Thyroid gland (tissue), 4 donors: Measurements from ENCODE around the gene POU2AF2.
"Not testable (repeated sequence)": the region's sequence is repeated elsewhere in the genome, so short reads cannot be mapped to it uniquely, and the experiment has no call there.

ENCODE experiments used
- POLR2A ChIP-seq, 2 donors: fragments of 450-650 bp; IDR thresholded peaks; one replicate each; pipeline ENCODE4 v1.6.1; 2017; ENCODE audit warnings: antibody characterized with exemption in 2 of 2, mild to moderate bottlenecking in 2 of 2, moderate library complexity in 1 of 2
- TF ChIP-seq, protein P1 (sequence below), 6 experiments: fragments of 200-600 bp in 3 of 6; fragments of 450-650 bp in 3 of 6; sonication (generic) in 3 of 6; IDR thresholded peaks; one replicate each; pipeline ENCODE4 v1.5.1; 2016 to 2019; ENCODE audit warnings: antibody characterized with exemption in 6 of 6, mild to moderate bottlenecking in 2 of 6, inconsistent platforms in 1 of 6, moderate library complexity in 1 of 6

- TF ChIP-seq, protein P1, sequence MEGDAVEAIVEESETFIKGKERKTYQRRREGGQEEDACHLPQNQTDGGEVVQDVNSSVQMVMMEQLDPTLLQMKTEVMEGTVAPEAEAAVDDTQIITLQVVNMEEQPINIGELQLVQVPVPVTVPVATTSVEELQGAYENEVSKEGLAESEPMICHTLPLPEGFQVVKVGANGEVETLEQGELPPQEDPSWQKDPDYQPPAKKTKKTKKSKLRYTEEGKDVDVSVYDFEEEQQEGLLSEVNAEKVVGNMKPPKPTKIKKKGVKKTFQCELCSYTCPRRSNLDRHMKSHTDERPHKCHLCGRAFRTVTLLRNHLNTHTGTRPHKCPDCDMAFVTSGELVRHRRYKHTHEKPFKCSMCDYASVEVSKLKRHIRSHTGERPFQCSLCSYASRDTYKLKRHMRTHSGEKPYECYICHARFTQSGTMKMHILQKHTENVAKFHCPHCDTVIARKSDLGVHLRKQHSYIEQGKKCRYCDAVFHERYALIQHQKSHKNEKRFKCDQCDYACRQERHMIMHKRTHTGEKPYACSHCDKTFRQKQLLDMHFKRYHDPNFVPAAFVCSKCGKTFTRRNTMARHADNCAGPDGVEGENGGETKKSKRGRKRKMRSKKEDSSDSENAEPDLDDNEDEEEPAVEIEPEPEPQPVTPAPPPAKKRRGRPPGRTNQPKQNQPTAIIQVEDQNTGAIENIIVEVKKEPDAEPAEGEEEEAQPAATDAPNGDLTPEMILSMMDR (IDR thresholded peaks at IDR 0.05), result not testable (repeated sequence)
- not testable (repeated sequence) for TF ChIP-seq POLR2A (IDR thresholded peaks at IDR 0.05)
Measured at GRCh38 chr11:111268303-111268702, 22.8 kb downstream of the POU2AF2 start.
